Astrocyte of the cerebellum (primary cell): ENCODE data around the gene MYO3B.
"Not testable (repeated sequence)": the region's sequence is repeated elsewhere in the genome, so short reads cannot be mapped to it uniquely, and the experiment has no call there.

Source experiments
- DNase-seq: peaks from one replicate; pipeline ENCODE4 v3.0.0-alpha.2; 2011; ENCODE audit warnings: low read depth
- H3K4me3 ChIP-seq: 2 replicates; pipeline ENCODE4 v1.5.1; 2011; ENCODE audit warnings: mild to moderate bottlenecking, low read depth, low read length, moderate library complexity
- in situ Hi-C: cut with HindIII; loops from 2 replicates; pipeline ENCODE4 v1.10.0; 2017; ENCODE audit warnings: low sequenced_read_pairs
- TF ChIP-seq, protein P1 (sequence below): IDR thresholded peaks from 2 replicates; pipeline ENCODE4 v1.5.1; 2012; ENCODE audit warnings: low read length, low read depth, moderate library complexity, mild to moderate bottlenecking; ENCODE audit errors: missing control alignments

Gene MYO3B

GRCh38 chr2:170206246-170206645 is 28.3 kb downstream of the MYO3B start:
- no peak for DNase-seq
- no peak overlapping the region for H3K4me3 ChIP-seq
- in situ Hi-C loops = no loop called here
- TF ChIP-seq, protein P1, sequence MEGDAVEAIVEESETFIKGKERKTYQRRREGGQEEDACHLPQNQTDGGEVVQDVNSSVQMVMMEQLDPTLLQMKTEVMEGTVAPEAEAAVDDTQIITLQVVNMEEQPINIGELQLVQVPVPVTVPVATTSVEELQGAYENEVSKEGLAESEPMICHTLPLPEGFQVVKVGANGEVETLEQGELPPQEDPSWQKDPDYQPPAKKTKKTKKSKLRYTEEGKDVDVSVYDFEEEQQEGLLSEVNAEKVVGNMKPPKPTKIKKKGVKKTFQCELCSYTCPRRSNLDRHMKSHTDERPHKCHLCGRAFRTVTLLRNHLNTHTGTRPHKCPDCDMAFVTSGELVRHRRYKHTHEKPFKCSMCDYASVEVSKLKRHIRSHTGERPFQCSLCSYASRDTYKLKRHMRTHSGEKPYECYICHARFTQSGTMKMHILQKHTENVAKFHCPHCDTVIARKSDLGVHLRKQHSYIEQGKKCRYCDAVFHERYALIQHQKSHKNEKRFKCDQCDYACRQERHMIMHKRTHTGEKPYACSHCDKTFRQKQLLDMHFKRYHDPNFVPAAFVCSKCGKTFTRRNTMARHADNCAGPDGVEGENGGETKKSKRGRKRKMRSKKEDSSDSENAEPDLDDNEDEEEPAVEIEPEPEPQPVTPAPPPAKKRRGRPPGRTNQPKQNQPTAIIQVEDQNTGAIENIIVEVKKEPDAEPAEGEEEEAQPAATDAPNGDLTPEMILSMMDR = no peak

DNA sequence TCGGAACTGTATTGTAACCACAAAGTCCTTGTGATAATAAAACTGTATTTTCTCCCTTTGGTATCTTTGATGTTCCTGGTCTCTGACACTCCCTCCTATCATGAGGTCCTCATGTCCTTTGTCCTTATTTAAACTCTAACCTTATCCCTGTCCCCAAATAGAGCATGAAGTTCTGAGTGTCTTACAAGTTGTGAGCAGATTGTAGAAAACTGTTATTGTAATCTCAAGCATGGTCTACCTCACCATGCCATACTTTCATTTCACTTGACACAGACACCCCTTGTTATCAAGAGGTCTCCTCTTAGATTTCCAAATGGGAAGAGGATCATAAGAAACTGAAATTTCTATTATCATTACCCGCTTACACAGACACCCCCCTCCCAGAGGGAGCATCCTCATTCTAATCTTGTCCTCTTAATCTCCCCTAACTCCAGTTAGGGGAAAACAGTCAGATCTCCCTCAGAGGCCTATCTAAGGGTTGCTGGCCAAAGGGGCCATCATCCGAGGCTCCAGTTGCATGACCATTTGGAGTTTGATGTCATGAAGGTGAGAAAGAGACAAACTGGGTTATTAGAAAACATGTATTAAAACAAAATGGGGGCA is 29.0 kb downstream of the MYO3B start:
- DNase-seq = no peak
- TF ChIP-seq, protein P1 = no peak
- no peak overlapping the region for H3K4me3 ChIP-seq
- in situ Hi-C loops = no loop called here

- no peak overlapping the region for H3K4me3 ChIP-seq
- in situ Hi-C loops = no loop called here
- TF ChIP-seq, protein P1 = no peak
- no peak for DNase-seq
Observed at GRCh38 chr2:170207901-170208300, 30.0 kb downstream of the MYO3B start.

GRCh38 chr2:170208967-170209366 is 31.0 kb downstream of the MYO3B start:
- TF ChIP-seq, protein P1 = no peak
- in situ Hi-C loops = no loop called here
- no peak for DNase-seq
- no peak overlapping the region for H3K4me3 ChIP-seq

DNA sequence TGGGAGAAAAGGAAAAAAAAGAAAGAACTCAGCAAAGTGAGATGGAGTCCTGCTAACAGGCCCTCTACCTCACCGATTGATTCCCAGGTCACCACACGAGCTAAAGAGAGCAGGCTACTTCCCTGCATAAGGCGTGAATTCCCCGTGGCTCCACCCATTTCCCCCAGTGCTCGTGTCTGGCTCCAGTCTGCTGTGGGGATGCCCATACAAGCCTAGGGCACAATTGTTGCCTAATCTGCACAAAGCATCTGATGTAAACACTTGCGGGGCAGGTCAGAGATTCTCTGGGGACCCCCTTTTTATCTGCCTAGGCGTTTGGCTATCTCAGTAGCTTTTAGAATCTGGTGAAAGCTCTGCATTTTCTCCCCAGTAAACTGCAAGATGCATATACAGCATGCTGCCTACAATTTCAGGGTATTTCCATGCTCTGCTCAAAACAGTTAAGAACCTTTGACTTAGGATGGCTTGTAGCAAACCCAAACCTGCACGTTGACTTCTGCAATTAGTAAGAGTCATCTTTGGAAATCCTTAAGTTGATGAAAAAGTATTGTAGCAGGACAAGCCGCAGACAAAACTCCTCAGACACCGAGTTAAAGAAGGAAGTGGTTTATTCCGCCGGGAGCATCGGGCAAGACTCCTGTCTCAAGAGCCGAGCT is 34.8 kb downstream of the MYO3B start:
- H3K4me3 ChIP-seq = no peak overlapping the region
- TF ChIP-seq, protein P1 = no peak
- in situ Hi-C loops = no loop called here
- no peak for DNase-seq

DNA sequence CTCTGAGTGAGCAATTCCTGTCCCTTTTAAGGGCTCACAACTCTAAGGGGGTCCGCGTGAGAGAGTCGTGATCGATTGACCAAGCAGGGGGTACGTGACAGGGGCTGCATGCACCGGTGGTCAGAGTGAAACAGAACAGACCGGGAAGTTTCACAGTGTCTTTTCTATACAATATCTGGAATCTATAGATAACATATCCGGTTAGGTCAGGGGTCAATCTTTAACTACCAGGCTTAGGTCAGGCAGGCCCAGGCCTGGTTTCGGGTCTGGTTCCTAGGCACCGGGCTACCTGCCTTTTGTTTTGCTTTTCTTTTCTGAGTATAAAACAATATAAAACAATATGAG is 35.3 kb downstream of the MYO3B start:
- H3K4me3 ChIP-seq, in situ Hi-C loops, DNase-seq: not testable (repeated sequence)

GRCh38 chr2:170213651-170214050 is 35.7 kb downstream of the MYO3B start:
- no peak for DNase-seq
- in situ Hi-C loops = no loop called here
- TF ChIP-seq, protein P1 = no peak
- H3K4me3 ChIP-seq = no peak overlapping the region
